ENCODE measurements around the gene B3GNT2.
A peak's percentile ranks its signal among the peaks of the same experiment; 100 is the strongest.

The B3GNT2 gene

DNA sequence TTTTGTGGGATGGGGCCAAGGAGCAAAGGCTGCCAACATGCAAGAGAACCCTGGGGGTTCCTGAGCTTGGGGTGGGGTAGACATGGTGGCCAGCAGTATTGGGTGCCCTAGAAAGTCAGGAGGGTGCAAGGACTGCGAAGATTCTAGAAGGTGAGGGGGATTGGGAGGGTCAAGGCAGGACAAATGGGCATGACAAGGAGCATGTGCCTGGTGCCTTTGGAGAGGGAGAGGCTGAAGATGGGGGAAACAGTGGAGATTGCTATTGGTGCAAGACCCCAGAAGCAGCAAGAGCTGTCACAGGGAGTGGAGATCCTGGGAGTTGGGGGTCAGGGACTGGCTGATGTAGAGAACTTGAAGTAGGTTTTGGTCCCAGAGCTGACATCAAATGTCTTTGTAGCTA is 7.5 kb downstream of the B3GNT2 start:
- ChIA-PET CTCF (no interaction called here), POLR2A (ENCODE audit: low non-redundant PET) (no interaction called here)
- no peak overlapping the region for H3K27ac ChIP-seq
- no peak for DNase-seq (ENCODE audit: low spot score)
- TF ChIP-seq, protein P1, sequence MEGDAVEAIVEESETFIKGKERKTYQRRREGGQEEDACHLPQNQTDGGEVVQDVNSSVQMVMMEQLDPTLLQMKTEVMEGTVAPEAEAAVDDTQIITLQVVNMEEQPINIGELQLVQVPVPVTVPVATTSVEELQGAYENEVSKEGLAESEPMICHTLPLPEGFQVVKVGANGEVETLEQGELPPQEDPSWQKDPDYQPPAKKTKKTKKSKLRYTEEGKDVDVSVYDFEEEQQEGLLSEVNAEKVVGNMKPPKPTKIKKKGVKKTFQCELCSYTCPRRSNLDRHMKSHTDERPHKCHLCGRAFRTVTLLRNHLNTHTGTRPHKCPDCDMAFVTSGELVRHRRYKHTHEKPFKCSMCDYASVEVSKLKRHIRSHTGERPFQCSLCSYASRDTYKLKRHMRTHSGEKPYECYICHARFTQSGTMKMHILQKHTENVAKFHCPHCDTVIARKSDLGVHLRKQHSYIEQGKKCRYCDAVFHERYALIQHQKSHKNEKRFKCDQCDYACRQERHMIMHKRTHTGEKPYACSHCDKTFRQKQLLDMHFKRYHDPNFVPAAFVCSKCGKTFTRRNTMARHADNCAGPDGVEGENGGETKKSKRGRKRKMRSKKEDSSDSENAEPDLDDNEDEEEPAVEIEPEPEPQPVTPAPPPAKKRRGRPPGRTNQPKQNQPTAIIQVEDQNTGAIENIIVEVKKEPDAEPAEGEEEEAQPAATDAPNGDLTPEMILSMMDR (conservative IDR thresholded peaks at IDR 0.05; ENCODE audit: low read depth): no peak

DNA sequence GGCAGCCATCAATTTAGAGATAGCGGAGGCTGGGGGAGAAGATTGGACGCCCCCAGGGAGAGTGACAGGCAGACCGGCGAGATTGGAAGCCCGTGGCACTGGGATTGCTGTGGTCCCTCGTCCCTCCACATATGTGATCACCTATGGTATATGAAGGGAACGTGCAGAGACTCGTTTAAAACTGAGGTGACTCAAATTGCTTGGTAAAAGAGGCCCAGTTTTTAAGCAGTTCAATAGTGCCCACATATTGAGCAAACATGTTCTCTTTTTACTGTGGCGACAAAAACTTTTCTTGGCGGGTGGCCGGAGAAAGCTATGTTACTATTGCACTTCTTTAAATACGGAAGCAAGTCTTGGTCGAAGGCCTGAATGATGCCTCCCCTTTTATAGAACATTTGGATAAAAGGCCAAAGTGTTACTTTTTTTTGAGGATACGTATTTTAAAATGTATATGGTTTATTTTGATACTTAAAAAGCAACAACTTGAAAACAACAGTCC is 9.1 kb downstream of the B3GNT2 start:
- TF ChIP-seq, protein P1 (conservative IDR thresholded peaks at IDR 0.05; ENCODE audit: low read depth): no peak
- CTCF ChIA-PET: no interaction called here
- peak; percentile 12 for DNase-seq (ENCODE audit: low spot score)
- POLR2A ChIA-PET (ENCODE audit: low non-redundant PET): no interaction called here
- H3K27ac ChIP-seq: no peak overlapping the region

DNA sequence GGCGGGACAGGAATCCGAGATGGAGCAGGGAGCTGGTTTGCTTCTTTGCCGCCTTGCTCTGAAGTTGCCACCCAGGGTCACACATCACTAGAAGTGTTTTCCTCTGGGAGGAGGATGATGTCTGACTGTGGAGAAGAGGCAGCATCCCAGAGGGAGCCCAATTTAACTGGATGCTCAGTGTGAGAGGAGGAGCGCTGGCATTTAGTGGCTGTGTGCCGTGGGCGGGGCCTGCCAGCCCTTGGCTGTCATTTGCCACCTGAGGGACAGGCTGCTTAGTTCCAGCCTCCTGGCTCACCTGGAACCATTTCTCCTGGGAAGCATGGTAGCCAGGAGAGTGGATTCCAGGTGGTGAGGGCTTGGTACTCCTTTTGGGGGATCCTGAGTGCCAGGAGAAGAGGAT is 9.6 kb downstream of the B3GNT2 start:
- ChIA-PET CTCF (no interaction called here), POLR2A (ENCODE audit: low non-redundant PET) (no interaction called here)
- H3K27ac ChIP-seq: no peak overlapping the region
- DNase-seq (ENCODE audit: low spot score): no peak
- TF ChIP-seq, protein P1 (conservative IDR thresholded peaks at IDR 0.05; ENCODE audit: low read depth): no peak

DNA sequence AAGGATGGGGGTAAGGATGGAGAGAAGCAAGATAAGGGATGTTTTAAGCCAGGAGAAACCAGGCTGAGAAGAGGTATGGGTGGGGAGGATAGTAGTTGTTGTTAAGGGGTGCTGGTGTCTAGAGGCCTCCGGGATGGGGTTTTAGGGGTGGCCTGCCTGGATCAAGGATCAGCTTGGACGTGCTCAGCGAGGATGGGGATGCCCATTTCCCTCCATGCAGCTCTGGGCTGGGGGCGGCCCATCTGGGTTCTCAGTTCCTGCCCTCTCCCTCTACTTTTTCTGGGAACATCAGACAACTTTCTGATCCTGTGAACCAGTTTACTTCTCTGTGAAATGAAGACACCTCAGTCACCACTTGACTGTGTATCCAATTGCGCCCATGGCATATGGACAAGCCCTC is 10.1 kb downstream of the B3GNT2 start:
- DNase-seq (ENCODE audit: low spot score): no peak
- ChIA-PET POLR2A (ENCODE audit: low non-redundant PET) (no interaction called here), CTCF (no interaction called here)
- TF ChIP-seq, protein P1 (conservative IDR thresholded peaks at IDR 0.05; ENCODE audit: low read depth): no peak
- no peak overlapping the region for H3K27ac ChIP-seq

DNA sequence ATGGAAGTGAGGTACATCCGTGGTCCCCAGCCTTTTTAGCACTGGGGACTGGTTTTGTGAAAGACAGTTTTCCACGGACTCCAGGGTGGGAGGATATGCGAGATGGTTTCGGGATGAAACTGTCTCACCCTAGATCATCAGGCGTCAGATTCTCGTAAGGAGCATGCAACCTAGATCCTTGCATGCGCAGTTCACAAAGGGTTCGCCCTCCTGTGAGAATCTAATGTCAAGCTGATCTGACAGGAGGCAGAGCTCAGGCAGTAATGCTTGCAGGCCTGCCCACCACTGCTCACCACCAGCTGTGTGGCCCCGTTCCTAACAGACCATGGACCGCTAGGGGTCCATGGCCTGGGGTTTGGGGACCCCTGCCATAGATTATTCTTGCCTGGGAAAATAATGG is 11.6 kb downstream of the B3GNT2 start:
- TF ChIP-seq, protein P1 (conservative IDR thresholded peaks at IDR 0.05; ENCODE audit: low read depth): no peak
- CTCF ChIA-PET: no interaction called here

DNA sequence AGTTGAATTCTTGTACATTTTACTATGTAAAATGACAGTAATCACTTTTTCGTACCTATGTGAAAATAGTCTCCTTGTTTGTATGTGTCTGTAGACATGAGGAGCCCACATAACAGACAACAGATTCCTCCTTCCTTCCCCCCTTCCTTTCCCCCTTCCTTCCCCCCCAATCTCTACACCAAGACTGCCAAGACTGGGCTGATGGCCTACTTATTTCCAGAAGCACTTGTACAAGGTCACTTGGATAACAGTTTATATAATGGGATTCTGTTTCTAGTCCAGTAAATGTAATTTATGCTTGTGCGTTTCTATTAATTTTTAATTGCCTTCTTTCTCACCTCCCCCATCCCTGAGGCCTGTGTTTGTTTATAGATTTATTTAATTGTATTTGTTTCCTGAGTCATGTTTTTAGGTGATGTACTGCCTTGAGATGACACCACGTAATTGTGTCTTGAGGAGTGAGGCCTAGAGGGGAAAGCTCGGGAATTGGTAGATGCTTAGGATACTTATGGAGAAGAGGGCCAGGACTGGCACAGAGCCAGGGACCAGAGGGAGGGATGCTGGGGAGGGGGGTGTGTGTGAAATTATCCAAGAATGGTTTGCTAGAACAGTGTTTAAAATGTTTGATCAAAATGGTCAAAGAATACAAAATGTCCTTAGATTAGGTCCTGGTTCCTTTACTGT is 12.3 kb downstream of the B3GNT2 start:
- TF ChIP-seq, protein P1 (conservative IDR thresholded peaks at IDR 0.05; ENCODE audit: low read depth): no peak
- no peak overlapping the region for H3K27ac ChIP-seq
- ChIA-PET CTCF (no interaction called here), POLR2A (ENCODE audit: low non-redundant PET) (no interaction called here)
- DNase-seq (ENCODE audit: low spot score): no peak

More for the DNA sequence above, 11.6 kb downstream of the B3GNT2 start:
- POLR2A ChIA-PET (ENCODE audit: low non-redundant PET): no interaction called here
- no peak overlapping the region for H3K27ac ChIP-seq
- no peak for DNase-seq (ENCODE audit: low spot score)
